Measurements from ENCODE around the gene SYNDIG1.

GRCh38 chr20:24568842-24569241 lies 99.4 kb downstream of the SYNDIG1 start:
- TF ChIP-seq CTCF (IDR thresholded peaks at IDR 0.05 in 4 of 5, conservative IDR thresholded peaks at IDR 0.05 in 1 of 5) (no peak), POLR2A (IDR thresholded peaks at IDR 0.05) (no peak)

Measured in gastrocnemius medialis (tissue), 4 donors.